ENCODE results near the gene CA10.

The CA10 gene

DNA sequence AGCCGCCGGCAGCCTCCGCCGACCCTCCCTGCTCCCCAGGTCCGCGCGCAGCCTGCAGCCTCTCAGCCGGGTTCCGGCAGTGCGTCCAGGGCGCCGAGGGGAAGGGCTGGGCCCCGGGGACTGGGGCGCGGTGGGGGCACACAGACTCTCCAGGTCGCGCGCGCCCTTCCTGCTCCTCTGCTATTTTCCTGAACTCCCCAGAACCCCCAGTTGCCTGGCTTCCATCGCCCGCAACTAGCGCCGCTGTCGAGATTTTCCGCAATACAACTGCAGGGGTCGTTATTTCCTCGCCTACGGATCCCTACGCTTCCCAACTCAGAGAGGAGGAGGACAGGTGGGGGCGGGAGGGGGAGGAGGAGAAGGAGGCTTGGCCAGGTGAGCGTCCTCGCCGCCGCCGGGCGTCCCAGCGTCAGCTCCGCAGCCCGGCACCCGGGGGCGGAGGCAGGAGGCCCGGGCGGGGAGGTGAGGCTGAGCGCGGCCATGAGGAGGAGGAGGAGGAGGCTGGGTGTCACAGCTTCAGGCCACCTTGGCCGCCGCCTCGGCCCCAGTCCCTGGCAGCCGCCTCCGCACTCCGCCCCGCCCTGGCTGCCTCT lies at the start of gene CA10:
Gene CA10, minus strand, starts transcription at position 265 of the 593 bp plus-strand sequence.
- no peak for DNase-seq (ENCODE audit: low spot score)

DNA sequence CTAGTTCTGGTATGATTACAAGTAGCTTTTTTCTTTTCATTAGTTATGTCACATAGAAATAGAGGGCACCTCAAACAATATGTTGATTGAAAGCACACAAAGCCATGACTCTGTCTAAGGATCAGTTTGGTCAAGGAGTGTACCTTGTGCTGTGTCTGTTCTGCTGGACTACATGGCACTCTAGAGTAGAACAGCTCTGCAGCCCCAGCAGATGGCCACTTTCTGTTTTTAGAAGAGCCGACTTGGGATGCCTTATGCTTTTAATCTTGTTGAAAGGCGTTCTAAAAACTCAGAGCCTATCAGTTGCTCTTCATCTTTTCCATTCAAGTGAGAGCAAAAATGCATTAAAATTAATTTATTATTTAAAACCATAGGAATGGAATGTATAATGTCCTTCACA lies 49.3 kb upstream of the CA10 start:
- no peak for DNase-seq (ENCODE audit: low spot score)

DNA sequence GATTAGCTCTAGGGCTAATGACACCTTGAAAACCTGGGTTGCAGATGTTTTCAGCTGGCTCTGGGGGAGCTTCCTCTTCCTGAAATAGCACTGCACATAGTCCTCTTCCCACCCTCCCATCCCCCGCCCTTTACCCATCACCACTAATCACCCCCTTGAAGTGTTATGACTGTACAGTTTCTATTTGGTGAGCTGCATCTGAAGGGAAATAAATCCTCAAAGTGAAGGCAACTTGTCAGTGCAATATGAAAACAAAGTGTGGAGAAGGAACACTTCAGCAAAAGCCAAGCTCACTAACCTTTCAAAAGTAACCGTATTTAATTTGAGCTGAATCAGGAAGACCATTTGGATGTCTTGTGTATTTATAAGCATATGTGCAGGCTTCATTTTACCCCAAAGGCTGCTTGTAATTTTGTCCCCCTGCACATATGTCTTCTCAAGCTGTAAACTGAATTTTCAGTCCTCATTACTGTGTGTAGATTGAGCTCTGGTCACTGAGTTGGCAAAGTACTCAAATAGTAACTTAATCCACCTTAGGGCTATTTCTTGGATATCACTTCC lies 44.1 kb upstream of the CA10 start:
- no peak for DNase-seq (ENCODE audit: low spot score)

- no peak for DNase-seq (ENCODE audit: low spot score)
These were observed 43.4 kb upstream of the CA10 start for GRCh38 chr17:52201767-52202519.

DNA sequence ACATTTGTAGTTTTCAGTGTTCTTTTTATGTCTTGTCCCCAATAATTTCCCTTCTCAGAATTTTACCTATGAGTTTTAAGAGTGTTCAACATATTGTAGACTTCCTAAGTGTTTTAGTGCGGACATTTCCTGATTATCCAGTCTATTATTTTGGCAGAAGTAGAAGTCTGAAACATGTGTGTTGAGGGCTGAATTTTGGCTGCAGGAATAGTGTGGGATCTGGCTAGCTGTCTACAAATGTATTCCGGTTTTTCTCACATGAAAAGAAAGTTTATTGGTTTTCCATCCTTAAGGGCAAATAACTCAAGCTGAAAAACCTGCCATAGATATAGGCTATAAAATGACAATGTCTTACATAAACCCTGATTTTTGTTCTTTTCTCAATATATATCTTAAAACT lies 33.0 kb upstream of the CA10 start:
- no peak for DNase-seq (ENCODE audit: low spot score)

- DNase-seq (ENCODE audit: low spot score) = no peak
These were observed 23.3 kb upstream of the CA10 start for GRCh38 chr17:52181782-52182181.

- no peak for DNase-seq (ENCODE audit: low spot score)
These were observed 19.5 kb upstream of the CA10 start for GRCh38 chr17:52178012-52178411.

- no peak for DNase-seq (ENCODE audit: low spot score)
These were observed 12.6 kb upstream of the CA10 start for GRCh38 chr17:52170963-52171572.

- DNase-seq (ENCODE audit: low spot score) = no peak
These were observed 1.6 kb upstream of the CA10 start for GRCh38 chr17:52160136-52160567.

DNA sequence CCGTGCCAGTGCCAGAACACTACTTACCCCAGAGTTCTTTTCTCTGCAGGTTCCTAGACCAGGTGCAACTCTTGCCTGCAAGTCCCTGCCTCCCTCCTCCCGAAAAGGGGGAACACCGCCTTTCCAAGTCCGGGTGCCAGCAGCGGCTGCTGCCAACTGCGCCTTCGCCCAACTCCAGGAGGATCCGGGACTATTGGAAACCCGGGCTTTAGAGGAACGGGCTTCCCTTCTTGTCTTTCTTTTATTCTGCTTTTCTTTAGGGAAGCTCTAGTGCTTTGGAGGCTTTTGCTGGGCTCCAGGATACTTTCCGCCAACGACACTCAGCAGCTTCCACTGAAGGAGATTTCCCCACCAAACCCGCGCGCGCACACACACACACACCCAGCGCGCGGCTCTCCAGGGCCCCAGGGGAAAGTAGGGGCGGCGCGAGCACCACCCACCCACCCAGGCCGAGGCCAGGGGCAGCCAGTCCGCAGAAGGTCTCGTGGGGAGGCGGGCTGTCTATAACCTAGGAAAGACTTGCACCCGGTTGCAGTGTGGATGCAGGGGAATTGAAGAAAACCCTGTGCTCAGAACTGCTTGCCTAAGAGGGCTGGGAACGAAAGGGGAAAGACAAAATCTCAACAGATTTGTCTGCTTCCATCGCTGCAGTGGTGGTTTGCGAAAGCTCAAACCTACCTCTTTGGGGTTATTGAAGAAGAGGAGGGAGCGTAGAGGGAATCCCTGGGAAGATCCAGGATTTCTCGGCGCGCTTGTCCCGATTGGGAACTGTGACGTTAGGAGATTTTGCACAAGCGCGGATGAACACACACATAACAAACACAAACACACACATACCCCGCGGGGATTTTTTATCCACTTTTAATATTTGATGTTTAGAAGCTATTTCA lies 977 bp upstream of the CA10 start:
- DNase-seq (ENCODE audit: low spot score) = no peak

DNA sequence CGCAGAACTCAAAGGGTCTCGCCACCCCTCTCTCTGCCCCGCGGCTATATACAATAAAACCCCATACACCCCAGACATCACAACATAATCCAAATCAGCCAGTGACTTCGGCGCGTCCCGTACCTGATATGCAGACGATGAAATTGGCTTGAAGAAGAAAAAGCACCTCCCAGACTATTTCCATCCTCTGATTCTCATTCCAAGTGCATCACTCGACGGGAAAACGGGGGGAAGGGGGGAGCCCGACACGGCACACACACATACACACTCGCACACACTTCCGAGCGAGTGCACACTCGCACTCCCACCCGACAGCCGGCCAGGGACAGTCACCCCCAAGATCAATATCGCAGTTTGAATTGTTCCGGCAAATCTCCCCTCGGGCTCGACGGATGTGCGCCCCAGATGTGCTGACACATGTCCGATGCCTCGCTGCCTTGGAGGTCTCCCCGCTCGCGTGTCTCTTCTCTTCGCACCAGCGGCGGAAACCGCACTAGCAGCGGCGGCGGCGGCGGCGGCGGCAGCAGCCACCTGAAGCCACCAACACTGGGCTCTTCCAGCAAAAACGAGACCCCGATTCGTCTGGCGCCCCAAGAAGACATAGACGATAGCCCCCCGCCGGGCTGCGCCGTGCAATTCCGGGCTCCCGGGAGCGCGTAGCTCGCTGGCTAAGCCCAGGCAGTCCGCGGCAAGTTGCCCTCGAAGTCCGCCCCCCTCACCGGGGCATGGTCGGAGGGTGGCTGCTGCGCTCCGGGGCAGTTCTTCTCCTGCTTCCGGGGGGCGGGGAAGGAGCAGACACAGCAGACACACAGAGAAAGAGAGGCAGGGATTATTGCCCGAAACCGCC lies 688 bp downstream of the CA10 start:
- DNase-seq (ENCODE audit: low spot score) = no peak

DNA sequence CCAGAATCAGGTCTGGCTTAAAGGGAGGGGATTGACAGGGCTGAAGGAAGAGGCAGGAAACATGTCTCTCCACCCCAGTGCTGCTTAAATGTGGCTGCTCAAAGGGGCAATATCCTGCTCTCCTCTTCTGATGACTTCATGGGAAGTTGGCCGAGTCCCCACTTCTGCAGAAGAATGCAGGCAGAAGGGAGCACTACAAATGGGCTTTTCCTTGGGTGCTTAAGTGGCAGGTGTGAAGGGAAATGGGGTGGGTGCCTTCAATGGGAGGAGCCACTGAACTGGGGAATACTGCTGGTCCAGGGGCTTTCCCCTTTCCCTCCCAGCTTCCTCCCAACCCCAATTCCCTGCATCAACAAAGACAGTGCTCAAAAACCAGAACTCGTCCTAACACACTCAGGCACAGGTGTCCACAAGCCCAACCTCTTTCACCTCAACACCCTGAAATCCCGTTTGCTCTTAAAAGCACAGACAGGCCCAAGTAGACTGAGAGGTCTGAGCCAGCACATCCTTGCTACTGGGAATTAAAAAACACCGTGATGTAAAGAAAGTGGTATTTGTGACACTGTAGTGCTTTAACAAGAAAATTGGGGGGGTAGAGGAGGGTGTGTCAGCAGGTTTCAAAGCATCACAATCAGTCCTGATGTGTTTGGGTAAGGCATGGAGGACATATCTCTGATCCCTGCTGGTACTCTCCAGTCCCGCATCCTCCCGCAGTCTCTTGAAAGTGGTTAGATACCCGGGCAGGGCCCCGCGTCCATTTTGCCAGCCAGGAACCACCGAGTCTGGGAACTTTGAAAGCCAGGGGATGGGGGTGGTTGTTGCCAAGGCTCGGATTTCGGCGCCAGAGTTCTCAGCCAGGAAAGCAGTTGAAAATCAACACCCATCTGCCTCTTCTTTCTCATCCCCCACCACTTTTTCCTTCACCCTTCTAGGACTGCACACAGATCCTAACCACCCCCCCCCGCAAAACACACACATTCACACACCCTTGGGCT lies 1.6 kb downstream of the CA10 start:
- DNase-seq (ENCODE audit: low spot score) = no peak

GRCh38 chr17:52155301-52155700 lies 3.2 kb downstream of the CA10 start:
- DNase-seq (ENCODE audit: low spot score) = no peak

GRCh38 chr17:52154466-52154865 lies 4.0 kb downstream of the CA10 start:
- DNase-seq (ENCODE audit: low spot score) = no peak

- DNase-seq (ENCODE audit: low spot score) = no peak
These were observed 7.6 kb downstream of the CA10 start for GRCh38 chr17:52150935-52151334.

- DNase-seq (ENCODE audit: low spot score) = no peak
These were observed 8.9 kb downstream of the CA10 start for GRCh38 chr17:52149626-52150025.

DNA sequence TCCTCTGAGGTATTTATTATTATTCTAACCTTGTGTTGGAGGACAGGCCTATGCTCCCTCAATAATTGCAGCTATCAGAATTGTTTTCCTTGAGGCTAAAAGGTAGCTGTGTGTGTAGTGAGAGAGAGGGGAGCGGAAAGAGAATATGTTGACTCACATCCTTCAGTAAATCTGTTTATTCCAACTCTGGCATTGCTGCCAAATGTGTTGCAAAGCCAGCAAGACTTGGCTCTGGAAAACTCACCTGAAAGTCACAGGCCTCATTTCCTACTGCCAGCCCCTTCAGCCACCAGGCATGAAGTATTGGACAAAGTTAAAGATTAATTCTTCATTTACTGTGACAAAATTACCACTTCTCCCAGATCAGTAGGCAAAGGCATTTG lies 9.6 kb downstream of the CA10 start:
- DNase-seq (ENCODE audit: low spot score) = no peak

GRCh38 chr17:52148288-52148968 lies 10.1 kb downstream of the CA10 start:
- no peak for DNase-seq (ENCODE audit: low spot score)

- DNase-seq (ENCODE audit: low spot score) = no peak
These were observed 10.6 kb downstream of the CA10 start for GRCh38 chr17:52147872-52148271.
